K562 treated with DMSO at 1 percent for 4 hours (cell line): ENCODE measurements around the gene MAGEA4. TPM values are rescaled to one million over a fixed set of nuclear protein-coding genes. Genes with fewer than 3 reads are reported as not detected.

ENCODE experiments used
- total RNA-seq: library from RNA; unstranded; fragments of 300-600 nt; gene quantifications from 2 replicates; pipeline ENCODE4 v1.2.3, GENCODE V29; 2022; ENCODE audit not compliant: insufficient read depth

MAGEA4 gene, protein sequence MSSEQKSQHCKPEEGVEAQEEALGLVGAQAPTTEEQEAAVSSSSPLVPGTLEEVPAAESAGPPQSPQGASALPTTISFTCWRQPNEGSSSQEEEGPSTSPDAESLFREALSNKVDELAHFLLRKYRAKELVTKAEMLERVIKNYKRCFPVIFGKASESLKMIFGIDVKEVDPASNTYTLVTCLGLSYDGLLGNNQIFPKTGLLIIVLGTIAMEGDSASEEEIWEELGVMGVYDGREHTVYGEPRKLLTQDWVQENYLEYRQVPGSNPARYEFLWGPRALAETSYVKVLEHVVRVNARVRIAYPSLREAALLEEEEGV
- 3.7 and 4.8 TPM in 2 replicates for total RNA-seq

DNA sequence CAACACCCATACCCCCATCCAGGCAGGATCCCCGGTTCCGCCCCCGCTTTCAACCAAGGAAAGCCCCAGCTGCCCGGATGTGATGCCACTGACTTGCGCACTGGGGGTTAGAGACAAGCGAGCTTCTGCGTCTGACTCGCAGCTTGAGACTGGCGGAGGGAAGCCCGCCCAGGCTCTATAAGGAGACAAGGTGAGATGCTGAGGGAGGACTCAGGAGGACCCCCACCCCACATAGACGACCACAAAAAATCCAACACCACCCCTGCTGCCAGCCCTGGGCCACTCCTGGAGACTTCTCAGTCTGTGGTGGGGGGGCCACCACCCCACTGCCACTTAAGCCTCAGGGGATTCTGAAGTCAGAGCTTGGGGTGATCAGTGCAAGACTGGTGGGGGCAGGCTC, at the start of gene MAGEA4:
Gene MAGEA4 (plus strand): TSS at position 110 of the 400 bp plus-strand sequence. CDS start 10,776 bp downstream, outside the sequence.

Other genes starting within 250 kb of the MAGEA4 start
- gene PRRG3, start 217.4 kb upstream of the MAGEA4 start, total RNA-seq: not detected in 2 replicates
- not detected in 2 replicates for gene FATE1, start 196.9 kb upstream of the MAGEA4 start, total RNA-seq
- gene CNGA2, start 178.1 kb upstream of the MAGEA4 start, total RNA-seq: not detected in 2 replicates
- 9.2 and 19.5 TPM in 2 replicates for gene GABRE, start 61.8 kb downstream of the MAGEA4 start, total RNA-seq
- not detected in 2 replicates for gene MAGEA10, start 225.7 kb downstream of the MAGEA4 start, total RNA-seq